HG03280 (cell line): Measurements from ENCODE around the gene INPP5B.

Experiments used
- ATAC-seq: cut with Tn5 transposase; IDR thresholded peaks from one replicate; pipeline ENCODE4 v1.9.1; 2021; ENCODE audit warnings: mild to moderate bottlenecking, moderate library complexity; ENCODE audit not compliant: unreplicated experiment

INPP5B gene

GRCh38 chr1:37845049-37845646 is 101.7 kb downstream of the INPP5B start:
- no peak for ATAC-seq

- ATAC-seq, result no peak
Measured at GRCh38 chr1:37844536-37844935, 102.3 kb downstream of the INPP5B start.

GRCh38 chr1:37841652-37842051 is 105.2 kb downstream of the INPP5B start:
- no peak for ATAC-seq

DNA sequence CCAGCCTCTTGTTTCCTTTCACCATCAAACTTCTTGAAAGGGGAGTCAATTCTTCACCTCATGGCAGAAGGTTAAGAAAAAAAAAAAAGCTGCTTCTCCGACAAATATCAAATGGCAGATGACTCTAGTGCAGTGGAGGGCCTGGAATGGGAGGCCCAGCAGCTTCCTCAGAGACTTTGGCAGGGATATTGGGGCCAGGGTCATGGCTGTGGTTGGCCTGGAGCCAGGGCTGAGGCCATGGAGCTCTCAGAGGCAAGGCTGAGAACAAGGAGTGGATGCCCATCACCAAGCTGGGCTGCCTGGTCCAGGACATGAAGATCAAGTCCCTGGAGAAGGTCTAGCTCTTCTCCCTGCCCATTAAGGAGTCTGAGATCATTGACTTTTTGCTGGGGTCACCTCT is 106.1 kb downstream of the INPP5B start:
- no peak for ATAC-seq

DNA sequence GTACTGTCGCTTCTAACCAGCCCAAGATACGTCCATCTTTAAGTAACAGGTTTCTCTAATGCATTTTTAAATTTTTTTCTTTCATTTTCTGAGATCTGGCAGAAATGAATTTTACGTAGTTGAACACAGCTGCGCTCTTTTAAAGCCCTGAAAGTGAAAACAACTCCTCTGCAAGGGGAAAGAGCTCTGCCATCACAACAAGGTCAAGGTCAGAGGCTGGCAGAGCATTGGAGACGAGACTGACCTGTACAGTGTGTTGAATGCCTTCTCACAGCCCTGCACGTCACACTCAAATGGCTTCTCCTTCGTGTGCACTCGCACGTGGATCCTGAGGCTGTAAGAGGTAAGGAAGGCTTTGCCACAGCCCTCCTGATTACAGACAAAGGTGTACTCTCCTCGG is 107.2 kb downstream of the INPP5B start:
- no peak for ATAC-seq

DNA sequence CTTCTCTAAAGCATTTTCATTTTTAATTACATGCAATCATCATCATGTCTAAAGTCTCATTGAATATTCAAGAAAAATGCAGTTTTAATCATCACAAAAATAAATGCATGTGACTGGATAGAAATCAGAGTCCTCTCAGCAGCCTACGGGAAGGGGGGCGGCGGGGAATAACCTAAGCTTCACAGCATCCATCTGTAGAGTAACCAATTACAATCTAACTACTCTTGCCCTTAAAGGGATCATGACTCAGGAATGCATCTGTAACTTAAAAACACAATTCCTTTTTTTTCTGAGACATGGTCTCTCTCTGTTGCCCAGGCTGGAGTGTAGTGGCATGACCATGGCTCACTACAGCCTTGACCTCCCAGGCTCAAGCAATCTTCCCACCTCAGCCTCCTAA is 110.1 kb downstream of the INPP5B start:
- ATAC-seq, result no peak

DNA sequence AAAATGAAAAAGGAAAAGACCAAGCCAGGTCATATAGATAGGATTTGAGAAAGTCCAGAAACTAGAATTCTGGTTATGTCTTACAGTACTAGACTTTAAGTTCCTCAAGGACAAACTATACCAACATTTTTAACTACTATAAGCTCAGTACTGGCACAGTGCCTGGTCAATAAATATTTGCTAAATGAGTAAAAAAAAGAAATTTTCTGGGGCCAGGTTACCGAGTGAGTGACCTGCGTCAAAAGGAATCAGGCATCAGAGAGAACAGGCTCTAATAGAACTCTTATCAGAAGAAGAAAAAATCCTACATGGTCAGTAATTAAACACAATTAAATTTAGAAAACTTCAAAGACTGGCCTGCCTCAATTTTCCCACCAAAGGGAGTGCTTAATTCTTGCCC is 115.0 kb downstream of the INPP5B start:
- no peak for ATAC-seq

DNA sequence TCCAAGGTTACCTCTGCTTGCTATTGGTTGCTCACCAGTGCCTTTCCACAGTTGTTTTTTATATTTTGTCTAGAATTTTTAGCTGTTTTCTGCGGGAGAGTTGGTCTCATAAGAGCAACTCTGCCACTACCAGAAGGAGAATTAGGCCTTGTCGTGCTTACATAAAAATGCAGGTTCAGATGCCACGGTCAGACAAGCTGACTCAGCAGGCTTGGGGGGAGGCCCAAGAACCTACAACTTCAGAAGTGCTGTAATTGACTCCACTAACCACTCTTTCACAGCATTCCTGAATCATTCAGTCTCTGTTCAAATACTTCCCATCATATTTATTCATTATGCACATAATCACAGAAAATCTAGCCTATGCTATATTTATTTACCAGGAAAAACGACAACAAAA is 115.7 kb downstream of the INPP5B start:
- ATAC-seq, result no peak

DNA sequence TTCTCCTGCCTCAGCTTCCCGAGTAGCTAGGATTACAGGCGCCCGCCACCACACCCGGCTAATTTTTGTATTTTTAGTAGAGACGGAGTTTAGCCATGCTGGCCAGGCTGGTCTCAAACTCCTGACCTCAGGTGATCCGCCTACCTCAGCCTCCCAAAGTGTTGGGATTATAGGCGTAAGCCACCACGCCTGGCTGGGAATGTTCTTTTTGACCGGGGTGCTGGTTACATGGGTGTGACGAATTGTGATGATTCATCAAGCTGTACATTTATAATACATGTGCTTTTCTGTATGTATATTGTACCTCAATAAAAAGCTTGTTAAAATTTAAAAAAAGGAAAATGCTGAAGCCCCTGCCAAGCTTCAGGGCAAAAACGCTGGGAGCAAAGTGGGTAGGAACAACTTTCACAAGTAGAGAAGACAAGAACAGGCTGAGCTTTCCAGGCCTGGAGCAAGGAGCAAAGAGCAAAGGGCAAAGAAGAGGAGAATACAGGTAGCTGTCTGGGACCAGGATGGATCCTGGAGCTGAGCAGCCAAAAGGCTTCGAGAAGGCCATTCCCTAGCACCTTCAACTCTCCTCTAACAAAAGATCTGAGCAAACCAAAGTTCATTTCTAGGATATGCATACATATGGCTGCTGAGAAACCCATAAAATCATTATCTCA is 118.3 kb downstream of the INPP5B start:
- no peak for ATAC-seq

GRCh38 chr1:37825506-37825905 is 121.3 kb downstream of the INPP5B start:
- no peak for ATAC-seq

GRCh38 chr1:37824001-37824400 is 122.9 kb downstream of the INPP5B start:
- ATAC-seq, result no peak

- no peak for ATAC-seq
Measured at GRCh38 chr1:37822906-37823815, 123.7 kb downstream of the INPP5B start.

GRCh38 chr1:37821481-37821880 is 125.4 kb downstream of the INPP5B start:
- ATAC-seq, result no peak

- ATAC-seq, result no peak
Measured at GRCh38 chr1:37817481-37817880, 129.4 kb downstream of the INPP5B start.

- no peak for ATAC-seq
Measured at GRCh38 chr1:37814252-37814651, 132.6 kb downstream of the INPP5B start.

DNA sequence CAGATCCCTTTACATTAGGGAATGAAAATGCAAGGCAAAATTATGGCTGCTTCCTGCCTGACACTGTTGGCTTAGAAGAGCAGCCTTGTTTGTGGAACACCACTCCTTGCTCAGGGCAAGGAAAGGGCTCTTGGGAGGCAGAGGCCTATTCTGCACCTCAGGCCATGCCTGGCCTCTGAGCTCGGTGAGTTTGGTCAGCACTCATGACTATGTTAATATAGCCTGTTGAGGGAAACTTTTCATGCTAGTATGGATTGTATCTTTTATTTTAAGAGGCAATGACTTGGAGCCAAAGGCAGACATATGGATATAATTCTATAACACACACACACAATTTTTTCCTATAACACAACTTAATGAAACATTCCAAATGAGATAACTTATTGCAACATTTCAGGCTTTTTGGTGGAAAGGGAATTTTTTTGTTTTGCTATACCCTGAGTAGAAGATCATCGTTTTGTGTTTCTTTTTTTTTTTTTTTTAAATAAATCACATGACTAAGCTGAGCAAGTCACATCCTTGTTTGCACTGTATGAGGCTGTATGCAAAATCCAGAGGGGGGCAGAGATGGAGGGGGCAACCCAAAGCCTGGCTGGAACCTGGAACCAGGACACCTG is 133.2 kb downstream of the INPP5B start:
- no peak for ATAC-seq

DNA sequence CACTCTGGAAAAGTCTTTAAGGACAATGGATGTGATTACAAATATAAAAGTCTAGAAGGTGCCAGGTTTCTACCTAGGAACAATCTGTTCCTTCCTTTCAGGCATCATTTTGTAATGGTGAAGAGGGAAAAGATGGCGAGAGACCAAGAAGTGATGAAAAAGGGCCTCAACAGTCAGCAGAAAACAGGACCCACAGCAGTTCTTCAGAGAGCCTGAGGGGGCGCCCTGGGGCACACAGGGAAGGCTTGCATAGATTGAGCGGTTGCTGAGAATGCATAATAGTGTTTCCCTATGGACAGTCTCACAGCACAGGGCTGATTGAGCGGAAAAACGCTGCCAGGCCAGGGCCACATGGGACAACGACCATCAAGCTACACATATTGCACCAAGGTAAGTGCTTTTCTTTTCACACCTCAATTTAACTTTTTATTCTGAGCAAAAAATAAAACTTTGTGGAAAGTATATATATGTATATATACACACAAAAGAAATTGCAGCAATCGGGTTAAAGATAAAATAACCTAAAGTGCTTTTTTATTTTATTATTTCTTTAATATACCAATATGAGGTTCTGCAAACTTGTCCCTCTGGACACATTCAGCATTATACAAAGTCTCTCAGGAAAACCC is 135.7 kb downstream of the INPP5B start:
- ATAC-seq, result no peak
